NB4 (cell line): ENCODE data around the gene ABHD17C.

Experiments used
- DNase-seq: peaks from one replicate; pipeline ENCODE4 v3.0.0; 2010; ENCODE audit warnings: low read depth
- H3K4me3 ChIP-seq: one replicate; pipeline ENCODE4 v1.5.1; 2011; ENCODE audit warnings: mild to moderate bottlenecking, low read depth, low read length, moderate library complexity
- MYC ChIP-seq: IDR thresholded peaks from 2 replicates; pipeline ENCODE4 v1.6.1; 2011; ENCODE audit warnings: low read depth, low read length
- POLR2A ChIP-seq: IDR thresholded peaks from 2 replicates; pipeline ENCODE4 v1.6.1; 2011; ENCODE audit warnings: mild to moderate bottlenecking; ENCODE audit not compliant: insufficient read length; ENCODE audit errors: extremely low read depth
- TF ChIP-seq, protein P1 (sequence below): IDR thresholded peaks from one replicate; pipeline ENCODE4 v1.5.1; 2012; ENCODE audit warnings: low read depth, low read length
- TF ChIP-seq, protein P2 (sequence below): IDR thresholded peaks from 2 replicates; pipeline ENCODE4 v1.6.1; 2011; ENCODE audit warnings: low read depth, low read length

The ABHD17C gene

GRCh38 chr15:80693682-80694610, 1.2 kb upstream of the ABHD17C start:
- DNase-seq: peak; percentile 29
- peak overlapping the region; percentile 44 for H3K4me3 ChIP-seq
- TF ChIP-seq, protein P1, sequence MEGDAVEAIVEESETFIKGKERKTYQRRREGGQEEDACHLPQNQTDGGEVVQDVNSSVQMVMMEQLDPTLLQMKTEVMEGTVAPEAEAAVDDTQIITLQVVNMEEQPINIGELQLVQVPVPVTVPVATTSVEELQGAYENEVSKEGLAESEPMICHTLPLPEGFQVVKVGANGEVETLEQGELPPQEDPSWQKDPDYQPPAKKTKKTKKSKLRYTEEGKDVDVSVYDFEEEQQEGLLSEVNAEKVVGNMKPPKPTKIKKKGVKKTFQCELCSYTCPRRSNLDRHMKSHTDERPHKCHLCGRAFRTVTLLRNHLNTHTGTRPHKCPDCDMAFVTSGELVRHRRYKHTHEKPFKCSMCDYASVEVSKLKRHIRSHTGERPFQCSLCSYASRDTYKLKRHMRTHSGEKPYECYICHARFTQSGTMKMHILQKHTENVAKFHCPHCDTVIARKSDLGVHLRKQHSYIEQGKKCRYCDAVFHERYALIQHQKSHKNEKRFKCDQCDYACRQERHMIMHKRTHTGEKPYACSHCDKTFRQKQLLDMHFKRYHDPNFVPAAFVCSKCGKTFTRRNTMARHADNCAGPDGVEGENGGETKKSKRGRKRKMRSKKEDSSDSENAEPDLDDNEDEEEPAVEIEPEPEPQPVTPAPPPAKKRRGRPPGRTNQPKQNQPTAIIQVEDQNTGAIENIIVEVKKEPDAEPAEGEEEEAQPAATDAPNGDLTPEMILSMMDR: no peak
- TF ChIP-seq MYC (no peak), POLR2A (no peak)
- TF ChIP-seq, protein P2, sequence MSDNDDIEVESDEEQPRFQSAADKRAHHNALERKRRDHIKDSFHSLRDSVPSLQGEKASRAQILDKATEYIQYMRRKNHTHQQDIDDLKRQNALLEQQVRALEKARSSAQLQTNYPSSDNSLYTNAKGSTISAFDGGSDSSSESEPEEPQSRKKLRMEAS: no peak

GRCh38 chr15:80694611-80695098, 455 bp upstream of the ABHD17C start:
- TF ChIP-seq, protein P2: no peak
- TF ChIP-seq POLR2A: no peak
- TF ChIP-seq MYC: no peak
- TF ChIP-seq, protein P1: no peak
- peak; percentile 26 for DNase-seq
- peak overlapping the region; percentile 44 for H3K4me3 ChIP-seq

GRCh38 chr15:80695911-80696661, 976 bp downstream of the ABHD17C start:
- TF ChIP-seq, protein P1: no peak
- TF ChIP-seq MYC (no peak), POLR2A (no peak)
- TF ChIP-seq, protein P2: no peak
- DNase-seq: no peak
- H3K4me3 ChIP-seq: no peak overlapping the region

- H3K4me3 ChIP-seq: no peak overlapping the region
- TF ChIP-seq, protein P1: no peak
- TF ChIP-seq MYC (no peak), POLR2A (no peak)
- TF ChIP-seq, protein P2: no peak
- no peak for DNase-seq
Measured at GRCh38 chr15:80697075-80697685, 2.1 kb downstream of the ABHD17C start.

DNA sequence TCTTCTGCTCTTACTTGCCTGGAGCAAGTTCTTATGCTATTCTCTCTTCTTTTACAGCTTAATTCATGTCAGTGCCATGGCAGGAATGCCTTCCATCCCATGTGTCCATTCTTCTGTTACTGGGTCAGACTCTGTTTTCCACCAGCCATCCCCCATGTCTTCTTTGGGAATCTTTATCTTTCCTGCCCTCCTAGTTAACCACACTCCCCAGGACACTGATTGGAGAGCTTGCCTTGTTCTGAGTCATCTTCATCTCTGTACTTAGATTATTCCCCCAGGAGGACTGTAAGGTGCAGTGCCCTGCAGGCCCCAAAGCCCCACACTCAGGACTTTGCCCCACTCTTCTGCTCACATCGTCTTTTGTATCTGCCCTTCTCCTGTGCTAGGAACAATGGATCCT, 3.6 kb downstream of the ABHD17C start:
- no peak for TF ChIP-seq POLR2A
- no peak for TF ChIP-seq MYC
- TF ChIP-seq, protein P2: no peak
- TF ChIP-seq, protein P1: no peak
- no peak for DNase-seq
- H3K4me3 ChIP-seq: no peak overlapping the region
